ENCODE data around the gene BMP7.

- TF ChIP-seq, protein P1, sequence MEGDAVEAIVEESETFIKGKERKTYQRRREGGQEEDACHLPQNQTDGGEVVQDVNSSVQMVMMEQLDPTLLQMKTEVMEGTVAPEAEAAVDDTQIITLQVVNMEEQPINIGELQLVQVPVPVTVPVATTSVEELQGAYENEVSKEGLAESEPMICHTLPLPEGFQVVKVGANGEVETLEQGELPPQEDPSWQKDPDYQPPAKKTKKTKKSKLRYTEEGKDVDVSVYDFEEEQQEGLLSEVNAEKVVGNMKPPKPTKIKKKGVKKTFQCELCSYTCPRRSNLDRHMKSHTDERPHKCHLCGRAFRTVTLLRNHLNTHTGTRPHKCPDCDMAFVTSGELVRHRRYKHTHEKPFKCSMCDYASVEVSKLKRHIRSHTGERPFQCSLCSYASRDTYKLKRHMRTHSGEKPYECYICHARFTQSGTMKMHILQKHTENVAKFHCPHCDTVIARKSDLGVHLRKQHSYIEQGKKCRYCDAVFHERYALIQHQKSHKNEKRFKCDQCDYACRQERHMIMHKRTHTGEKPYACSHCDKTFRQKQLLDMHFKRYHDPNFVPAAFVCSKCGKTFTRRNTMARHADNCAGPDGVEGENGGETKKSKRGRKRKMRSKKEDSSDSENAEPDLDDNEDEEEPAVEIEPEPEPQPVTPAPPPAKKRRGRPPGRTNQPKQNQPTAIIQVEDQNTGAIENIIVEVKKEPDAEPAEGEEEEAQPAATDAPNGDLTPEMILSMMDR (IDR thresholded peaks at IDR 0.05): no peak
- no peak for TF ChIP-seq POLR2AphosphoS5 (IDR thresholded peaks at IDR 0.05; ENCODE audit: insufficient read depth in 1 of 2, low read depth in 1 of 2)
Observed at GRCh38 chr20:57313951-57314350, 47.5 kb upstream of the BMP7 start.
